Measurements from ENCODE around the gene ADAP1. TPM values are rescaled to one million over a fixed set of nuclear protein-coding genes. Genes with fewer than 3 reads are reported as not detected.

Gene ADAP1
- total RNA-seq, 1 donor from 2014 or later, result 0.30 TPM

- no peak for DNase-seq (ENCODE audit: low spot score)
- Histone ChIP-seq H4K20me1 (ENCODE audit: low read depth) (peaks cover 12% of the 10 kb centered on the region), H3K9ac (no peak overlapping the region), H2AFZ (replicated peaks) (no peak overlapping the region), H3K9me3 (ENCODE audit: low read depth) (no peaks in the 10 kb centered on the region), H3K4me2 (no peak overlapping the region), H3K4me3 (no peak overlapping the region), H3F3A (ENCODE audit: low read depth) (no peaks in the 10 kb centered on the region), H3K27me3 (no peaks in the 10 kb centered on the region), H3K27ac (no peak overlapping the region), H3K36me3 (no peaks in the 10 kb centered on the region), H3K4me1 (no peaks in the 10 kb centered on the region), H3K79me2 (ENCODE audit: low read depth) (no peaks in the 10 kb centered on the region)
- Mint-ChIP-seq H3K36me3 (peaks cover 20% of the 10 kb centered on the region), H3K9me3 (no peaks in the 10 kb centered on the region), H3K27me3 (ENCODE audit: insufficient read depth, low read depth) (peaks cover 13% of the 10 kb centered on the region), H3K27ac (no peak overlapping the region), H3K4me1 (no peaks in the 10 kb centered on the region), H3K4me3 (no peak overlapping the region)
- TF ChIP-seq CTCF (IDR thresholded peaks at IDR 0.05) (no peak), EZH2 (IDR thresholded peaks at IDR 0.05) (no peak), EZH2phosphoT487 (IDR thresholded peaks at IDR 0.05) (no peak)
Measured at GRCh38 chr7:895451-896052, 58.9 kb downstream of the ADAP1 start.

GRCh38 chr7:894927-895450, 59.5 kb downstream of the ADAP1 start:
- Mint-ChIP-seq H3K9me3 (no peaks in the 10 kb centered on the region), H3K27ac (no peak overlapping the region)

GRCh38 chr7:894164-894867, 60.2 kb downstream of the ADAP1 start:
- Mint-ChIP-seq H3K27me3 (ENCODE audit: insufficient read depth, low read depth) (peaks cover 10% of the 10 kb centered on the region), H3K4me1 (no peaks in the 10 kb centered on the region), H3K4me3 (no peak overlapping the region), H3K36me3 (peaks cover 20% of the 10 kb centered on the region), H3K27ac (no peak overlapping the region), H3K9me3 (no peaks in the 10 kb centered on the region)
- Histone ChIP-seq H2AFZ (replicated peaks) (no peak overlapping the region), H4K20me1 (ENCODE audit: low read depth) (peaks cover 13% of the 10 kb centered on the region), H3K4me3 (no peak overlapping the region), H3K9me3 (ENCODE audit: low read depth) (no peaks in the 10 kb centered on the region), H3K4me2 (no peak overlapping the region), H3K27me3 (no peaks in the 10 kb centered on the region), H3F3A (ENCODE audit: low read depth) (no peaks in the 10 kb centered on the region), H3K27ac (no peak overlapping the region), H3K4me1 (no peaks in the 10 kb centered on the region), H3K9ac (no peak overlapping the region), H3K36me3 (no peaks in the 10 kb centered on the region), H3K79me2 (ENCODE audit: low read depth) (no peaks in the 10 kb centered on the region)
- TF ChIP-seq CTCF (IDR thresholded peaks at IDR 0.05) (no peak), EZH2phosphoT487 (IDR thresholded peaks at IDR 0.05) (no peak), EZH2 (IDR thresholded peaks at IDR 0.05) (no peak)
- DNase-seq (ENCODE audit: low spot score), result no peak

More at GRCh38 chr7:894927-895450, 59.5 kb downstream of the ADAP1 start:
- no peak overlapping the region for H3K4me2 ChIP-seq
- no peaks in the 10 kb centered on the region for H3F3A ChIP-seq (ENCODE audit: low read depth)
- no peaks in the 10 kb centered on the region for H3K36me3 ChIP-seq
- H3K4me1 Mint-ChIP-seq, result no peaks in the 10 kb centered on the region
- H3K4me3 ChIP-seq, result no peak overlapping the region
- TF ChIP-seq CTCF (IDR thresholded peaks at IDR 0.05) (no peak), EZH2 (IDR thresholded peaks at IDR 0.05) (no peak), EZH2phosphoT487 (IDR thresholded peaks at IDR 0.05) (no peak)
- H3K36me3 Mint-ChIP-seq, result peaks cover 20% of the 10 kb centered on the region
- H3K27ac ChIP-seq, result no peak overlapping the region
- H2AFZ ChIP-seq (replicated peaks), result no peak overlapping the region
- H4K20me1 ChIP-seq (ENCODE audit: low read depth), result peaks cover 12% of the 10 kb centered on the region
- no peaks in the 10 kb centered on the region for H3K27me3 ChIP-seq
- no peak for DNase-seq (ENCODE audit: low spot score)
- no peak overlapping the region for H3K9ac ChIP-seq
- H3K79me2 ChIP-seq (ENCODE audit: low read depth), result no peaks in the 10 kb centered on the region
- H3K4me3 Mint-ChIP-seq, result no peak overlapping the region
- no peaks in the 10 kb centered on the region for H3K9me3 ChIP-seq (ENCODE audit: low read depth)
- no peaks in the 10 kb centered on the region for H3K4me1 ChIP-seq
- H3K27me3 Mint-ChIP-seq (ENCODE audit: insufficient read depth, low read depth), result peaks cover 13% of the 10 kb centered on the region
